ENCODE results near the gene OPN3. TPM values are rescaled to one million over a fixed set of nuclear protein-coding genes. Genes with fewer than 3 reads are reported as not detected.

OPN3 gene
- total and polyA plus RNA-seq, 3 experiments from 2014 or later, result 6.7 to 17.6 (median 7.0) TPM

DNA sequence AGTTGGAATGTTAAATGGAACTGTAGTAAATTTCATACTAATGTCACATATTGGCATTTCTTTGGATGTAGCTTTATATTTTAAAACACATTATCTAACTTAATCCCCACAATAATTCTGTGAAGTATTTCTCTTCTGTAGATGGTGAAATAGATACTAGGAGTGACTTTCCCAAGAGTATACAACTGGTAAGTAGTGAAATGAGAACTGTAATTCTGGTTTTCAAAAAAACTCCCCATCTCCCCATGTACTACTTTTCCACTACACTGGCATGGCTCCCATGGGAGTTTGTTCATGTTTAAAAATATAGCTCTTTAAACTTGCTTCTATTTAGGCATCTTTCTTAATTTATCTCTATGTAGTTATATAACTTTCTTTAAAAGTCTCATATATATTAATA is 10.2 kb downstream of the OPN3 start:
- no peak for DNase-seq
- Histone ChIP-seq H3K9me3 (ENCODE audit: low read length) (no peaks in the 10 kb centered on the region), H3K27me3 (ENCODE audit: insufficient read depth, low read length, poor library complexity, severe bottlenecking) (no peaks in the 10 kb centered on the region), H3K4me1 (ENCODE audit: insufficient read depth, low read length) (peaks cover 11% of the 10 kb centered on the region), H3K27ac (ENCODE audit: low read depth, low read length) (no peak overlapping the region), H3K4me3 (ENCODE audit: low read length) (no peak overlapping the region), H3K36me3 (ENCODE audit: insufficient read depth, low read length) (no peaks in the 10 kb centered on the region)
- no peaks in the 10 kb centered on the region for H3K9me3 Mint-ChIP-seq
- peaks cover 4 to 14% (median 9%) of the 10 kb centered on the region in 3 donors for H3K36me3 Mint-ChIP-seq
- no peaks in the 10 kb centered on the region for H3K27me3 Mint-ChIP-seq
- ChIA-PET CTCF (interaction anchor here (1.3 kb wide), 1 partner anchor 19 kb away, joined by 4 read pairs; no protein-coding TSS in a partner anchor), POLR2A (no interaction called here)
- H3K27ac Mint-ChIP-seq, result no peak overlapping the region
- H3K4me1 Mint-ChIP-seq, result peaks cover 15 to 24% (median 17%) of the 10 kb centered on the region in 3 donors
- no peak overlapping the region for H3K4me3 Mint-ChIP-seq

GRCh38 chr1:241627453-241628259 is 12.5 kb downstream of the OPN3 start:
- H3K27ac ChIP-seq (ENCODE audit: low read depth, low read length), result no peak overlapping the region
- H3K4me3 ChIP-seq (ENCODE audit: low read length), result peak overlapping the region; percentile 51
- H3K27me3 ChIP-seq (ENCODE audit: insufficient read depth, low read length, poor library complexity, severe bottlenecking), result no peaks in the 10 kb centered on the region
- no peaks in the 10 kb centered on the region for H3K9me3 ChIP-seq (ENCODE audit: low read length)
- peaks cover 14 to 18% (median 15%) of the 10 kb centered on the region in 3 donors for H3K4me1 Mint-ChIP-seq
- H3K4me3 Mint-ChIP-seq, result peak overlapping the region in 6 of 7 donors; percentile 68 to 79 (median 75)
- DNase-seq, result peak in 3 of 5 donors; percentile 50 to 70 (median 53)
- no peaks in the 10 kb centered on the region for H3K9me3 Mint-ChIP-seq
- peak overlapping the region; percentile 4 to 93 (median 75) for H3K27ac Mint-ChIP-seq
- H3K36me3 Mint-ChIP-seq, result peaks cover 0 to 3% (median 2%) of the 10 kb centered on the region in 3 donors
- peaks cover 11% of the 10 kb centered on the region for H3K4me1 ChIP-seq (ENCODE audit: insufficient read depth, low read length)
- ChIA-PET CTCF (interaction anchor here (0.8 to 2.4 kb wide), 6 partner anchors 11 to 211 kb away, joined by 3 to 18 read pairs (median 4); partner anchors contain the start of genes CHML and OPN3), POLR2A (no interaction called here)
- no peaks in the 10 kb centered on the region for H3K27me3 Mint-ChIP-seq
- no peaks in the 10 kb centered on the region for H3K36me3 ChIP-seq (ENCODE audit: insufficient read depth, low read length)

DNA sequence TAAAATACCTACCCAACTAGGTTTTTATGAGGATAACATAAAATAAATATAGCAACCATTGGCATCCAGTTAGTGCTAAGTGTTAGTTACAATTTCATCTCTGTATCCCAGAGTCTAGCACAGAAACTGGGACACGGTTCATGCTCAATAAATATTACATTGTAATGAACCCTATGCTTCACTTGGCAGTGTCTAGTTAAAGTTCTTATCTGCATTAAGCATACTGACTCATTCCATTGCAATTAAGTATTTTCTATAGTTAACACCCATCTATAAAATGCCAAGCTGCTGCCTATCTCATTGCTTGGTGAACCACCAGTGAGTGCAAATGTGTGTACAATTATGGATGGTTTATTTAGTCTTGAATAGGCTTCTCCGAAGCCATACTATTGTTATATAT is 15.2 kb downstream of the OPN3 start:
- Histone ChIP-seq H3K36me3 (ENCODE audit: insufficient read depth, low read length) (no peaks in the 10 kb centered on the region), H3K9me3 (ENCODE audit: low read length) (no peaks in the 10 kb centered on the region), H3K27me3 (ENCODE audit: insufficient read depth, low read length, poor library complexity, severe bottlenecking) (no peaks in the 10 kb centered on the region), H3K4me1 (ENCODE audit: insufficient read depth, low read length) (peaks cover 11% of the 10 kb centered on the region), H3K27ac (ENCODE audit: low read depth, low read length) (no peak overlapping the region), H3K4me3 (ENCODE audit: low read length) (no peak overlapping the region)
- no peak for DNase-seq
- H3K4me3 Mint-ChIP-seq, result no peak overlapping the region
- H3K9me3 Mint-ChIP-seq, result no peaks in the 10 kb centered on the region
- ChIA-PET CTCF (no interaction called here), POLR2A (no interaction called here)
- H3K4me1 Mint-ChIP-seq, result peaks cover 13 to 18% (median 14%) of the 10 kb centered on the region in 3 donors
- no peaks in the 10 kb centered on the region for H3K36me3 Mint-ChIP-seq
- no peak overlapping the region for H3K27ac Mint-ChIP-seq
- H3K27me3 Mint-ChIP-seq, result no peaks in the 10 kb centered on the region

- CTCF ChIA-PET, result no interaction called here
- POLR2A ChIA-PET, result no interaction called here
- H3K27me3 ChIP-seq (ENCODE audit: insufficient read depth, low read length, poor library complexity, severe bottlenecking), result no peaks in the 10 kb centered on the region
- Mint-ChIP-seq H3K4me1 (peaks cover 4 to 6% (median 5%) of the 10 kb centered on the region in 3 donors), H3K4me3 (no peak overlapping the region), H3K27ac (peak overlapping the region in 1 of 8 donors; percentile 14), H3K27me3 (no peaks in the 10 kb centered on the region), H3K9me3 (no peaks in the 10 kb centered on the region), H3K36me3 (no peaks in the 10 kb centered on the region)
- H3K27ac ChIP-seq (ENCODE audit: low read depth, low read length), result no peak overlapping the region
- peaks cover 5% of the 10 kb centered on the region for H3K4me1 ChIP-seq (ENCODE audit: insufficient read depth, low read length)
- H3K36me3 ChIP-seq (ENCODE audit: insufficient read depth, low read length), result no peaks in the 10 kb centered on the region
- no peaks in the 10 kb centered on the region for H3K9me3 ChIP-seq (ENCODE audit: low read length)
- H3K4me3 ChIP-seq (ENCODE audit: low read length), result no peak overlapping the region
- DNase-seq, result no peak
These were observed 17.5 kb downstream of the OPN3 start for GRCh38 chr1:241622669-241623068.

DNA sequence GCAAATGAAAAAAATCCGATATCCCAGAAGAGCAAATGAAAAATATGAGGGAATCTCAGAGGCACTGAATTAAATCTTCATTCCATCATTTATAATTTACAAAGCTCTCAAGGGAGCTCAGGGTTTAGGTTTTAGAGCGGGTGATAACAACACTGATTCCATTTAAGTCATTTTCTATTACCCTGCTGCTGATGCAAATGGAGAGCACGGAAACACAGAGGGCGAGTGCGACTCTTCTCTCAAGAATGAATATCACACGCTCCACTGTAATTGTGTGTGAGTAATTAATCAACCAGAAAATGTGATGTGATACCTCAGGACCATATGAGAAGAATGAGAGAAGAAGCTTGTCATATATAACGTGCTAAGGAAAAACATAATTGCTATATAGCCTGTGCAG is 22.7 kb downstream of the OPN3 start:
- Histone ChIP-seq H3K36me3 (ENCODE audit: insufficient read depth, low read length) (no peaks in the 10 kb centered on the region), H3K27me3 (ENCODE audit: insufficient read depth, low read length, poor library complexity, severe bottlenecking) (no peaks in the 10 kb centered on the region), H3K4me1 (ENCODE audit: insufficient read depth, low read length) (no peaks in the 10 kb centered on the region), H3K4me3 (ENCODE audit: low read length) (no peak overlapping the region), H3K9me3 (ENCODE audit: low read length) (no peaks in the 10 kb centered on the region), H3K27ac (ENCODE audit: low read depth, low read length) (no peak overlapping the region)
- no peaks in the 10 kb centered on the region for H3K27me3 Mint-ChIP-seq
- ChIA-PET CTCF (no interaction called here), POLR2A (no interaction called here)
- H3K4me3 Mint-ChIP-seq, result no peak overlapping the region
- H3K36me3 Mint-ChIP-seq, result no peaks in the 10 kb centered on the region
- H3K9me3 Mint-ChIP-seq, result no peaks in the 10 kb centered on the region
- H3K27ac Mint-ChIP-seq, result peak overlapping the region in 1 of 8 donors; percentile 6
- no peaks in the 10 kb centered on the region for H3K4me1 Mint-ChIP-seq
- no peak for DNase-seq

- no peaks in the 10 kb centered on the region for H3K4me1 Mint-ChIP-seq
- Histone ChIP-seq H3K4me3 (ENCODE audit: low read length) (no peak overlapping the region), H3K9me3 (ENCODE audit: low read length) (no peaks in the 10 kb centered on the region), H3K4me1 (ENCODE audit: insufficient read depth, low read length) (no peaks in the 10 kb centered on the region), H3K27ac (ENCODE audit: low read depth, low read length) (no peak overlapping the region), H3K27me3 (ENCODE audit: insufficient read depth, low read length, poor library complexity, severe bottlenecking) (no peaks in the 10 kb centered on the region), H3K36me3 (ENCODE audit: insufficient read depth, low read length) (no peaks in the 10 kb centered on the region)
- no peaks in the 10 kb centered on the region for H3K27me3 Mint-ChIP-seq
- DNase-seq, result no peak
- ChIA-PET CTCF (interaction anchor here (1.9 kb wide), 1 partner anchor 232 kb away, joined by 4 read pairs; no protein-coding TSS in a partner anchor), POLR2A (no interaction called here)
- no peak overlapping the region for H3K4me3 Mint-ChIP-seq
- no peaks in the 10 kb centered on the region for H3K9me3 Mint-ChIP-seq
- H3K27ac Mint-ChIP-seq, result no peak overlapping the region
- no peaks in the 10 kb centered on the region for H3K36me3 Mint-ChIP-seq
These were observed 24.9 kb downstream of the OPN3 start for GRCh38 chr1:241615043-241615974.

GRCh38 chr1:241614572-241614971 is 25.6 kb downstream of the OPN3 start:
- Mint-ChIP-seq H3K27ac (no peak overlapping the region), H3K4me3 (no peak overlapping the region), H3K9me3 (no peaks in the 10 kb centered on the region), H3K27me3 (no peaks in the 10 kb centered on the region), H3K36me3 (no peaks in the 10 kb centered on the region), H3K4me1 (no peaks in the 10 kb centered on the region)
- H3K9me3 ChIP-seq (ENCODE audit: low read length), result no peaks in the 10 kb centered on the region
- no peak overlapping the region for H3K4me3 ChIP-seq (ENCODE audit: low read length)
- H3K4me1 ChIP-seq (ENCODE audit: insufficient read depth, low read length), result no peaks in the 10 kb centered on the region
- H3K27ac ChIP-seq (ENCODE audit: low read depth, low read length), result no peak overlapping the region
- CTCF ChIA-PET, result interaction anchor here (1.9 kb wide), 1 partner anchor 233 kb away, joined by 4 read pairs; no protein-coding TSS in a partner anchor
- no peak for DNase-seq
- H3K36me3 ChIP-seq (ENCODE audit: insufficient read depth, low read length), result no peaks in the 10 kb centered on the region
- H3K27me3 ChIP-seq (ENCODE audit: insufficient read depth, low read length, poor library complexity, severe bottlenecking), result no peaks in the 10 kb centered on the region
- POLR2A ChIA-PET, result no interaction called here

DNA sequence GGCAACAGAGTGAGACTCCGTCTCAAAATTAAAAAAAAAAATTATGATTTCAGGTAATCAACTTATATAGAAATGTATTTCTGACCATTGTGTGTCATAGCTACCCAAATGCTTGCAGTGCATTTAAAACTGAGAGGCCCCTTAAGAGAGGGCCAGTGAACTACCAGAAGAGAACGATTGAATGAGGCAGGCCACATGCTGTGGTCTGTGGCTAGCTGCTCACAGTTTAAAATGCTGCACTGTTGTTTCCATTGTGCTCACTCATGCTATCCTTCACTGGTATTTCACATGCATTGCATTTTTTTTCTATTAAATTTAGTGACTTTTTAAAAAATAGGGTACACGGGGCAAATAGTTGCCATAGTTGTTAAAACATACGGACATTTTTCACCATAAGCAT is 26.0 kb downstream of the OPN3 start:
- no peaks in the 10 kb centered on the region for H3K27me3 ChIP-seq (ENCODE audit: insufficient read depth, low read length, poor library complexity, severe bottlenecking)
- Mint-ChIP-seq H3K9me3 (no peaks in the 10 kb centered on the region), H3K27me3 (no peaks in the 10 kb centered on the region), H3K27ac (no peak overlapping the region), H3K36me3 (no peaks in the 10 kb centered on the region), H3K4me1 (no peaks in the 10 kb centered on the region), H3K4me3 (no peak overlapping the region)
- DNase-seq, result no peak
- no peaks in the 10 kb centered on the region for H3K4me1 ChIP-seq (ENCODE audit: insufficient read depth, low read length)
- no peak overlapping the region for H3K27ac ChIP-seq (ENCODE audit: low read depth, low read length)
- H3K4me3 ChIP-seq (ENCODE audit: low read length), result no peak overlapping the region
- CTCF ChIA-PET, result interaction anchor here (1.9 kb wide), 1 partner anchor 233 kb away, joined by 4 read pairs; no protein-coding TSS in a partner anchor
- POLR2A ChIA-PET, result interaction anchor here (0.6 kb wide), 1 partner anchor 416 kb away, joined by 6 read pairs; no protein-coding TSS in a partner anchor
- H3K9me3 ChIP-seq (ENCODE audit: low read length), result no peaks in the 10 kb centered on the region
- H3K36me3 ChIP-seq (ENCODE audit: insufficient read depth, low read length), result no peaks in the 10 kb centered on the region
